IPS-18c (cell line): ENCODE measurements around the gene SNAI1.
A peak's percentile ranks its signal among the peaks of the same experiment; 100 is the strongest.
"Not testable (repeated sequence)": the region's sequence is repeated elsewhere in the genome, so short reads cannot be mapped to it uniquely, and the experiment has no call there.

ENCODE experiments used
- H3K4me3 ChIP-seq: 2 replicates; pipeline ENCODE4 v1.7.0; 2013; ENCODE audit warnings: low read depth, mild to moderate bottlenecking, low read length, moderate library complexity; ENCODE audit not compliant: insufficient read depth
- H3K9me3 ChIP-seq: one replicate; pipeline ENCODE4 v1.6.1; 2013; ENCODE audit warnings: mild to moderate bottlenecking, low read length, moderate library complexity; ENCODE audit not compliant: control insufficient read depth, insufficient read depth

Gene SNAI1

GRCh38 chr20:49982346-49983122 is at the start of gene SNAI1:
TSS of gene SNAI1 (plus strand) at chr20:49982980. CDS start at chr20:49983060, 80 bp downstream.
- peaks cover 4% of the 10 kb centered on the region for H3K9me3 ChIP-seq
- H3K4me3 ChIP-seq: peak within 1 kb of the TSS; percentile 77

DNA sequence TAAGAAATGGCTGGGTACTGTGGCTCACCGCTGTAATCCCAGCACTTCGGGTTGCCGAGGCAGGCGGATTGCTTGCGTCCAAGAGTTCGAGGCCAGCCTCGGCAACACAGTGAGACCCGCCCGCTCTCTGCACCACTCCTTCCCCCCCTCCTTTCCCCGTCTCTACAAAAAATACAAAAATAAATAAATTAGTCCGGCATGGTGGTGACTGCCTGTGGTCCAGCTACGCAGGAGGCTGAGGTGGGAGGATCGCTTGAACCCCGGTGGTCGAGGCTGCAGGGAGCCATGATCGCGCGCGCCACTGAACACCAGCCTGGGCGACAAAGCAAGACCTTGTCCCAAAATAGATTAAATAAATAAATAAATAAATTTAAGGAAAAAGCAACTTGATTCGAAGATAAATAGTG is 47.0 kb upstream of the SNAI1 start:
- no peaks in the 10 kb centered on the region for H3K9me3 ChIP-seq

DNA sequence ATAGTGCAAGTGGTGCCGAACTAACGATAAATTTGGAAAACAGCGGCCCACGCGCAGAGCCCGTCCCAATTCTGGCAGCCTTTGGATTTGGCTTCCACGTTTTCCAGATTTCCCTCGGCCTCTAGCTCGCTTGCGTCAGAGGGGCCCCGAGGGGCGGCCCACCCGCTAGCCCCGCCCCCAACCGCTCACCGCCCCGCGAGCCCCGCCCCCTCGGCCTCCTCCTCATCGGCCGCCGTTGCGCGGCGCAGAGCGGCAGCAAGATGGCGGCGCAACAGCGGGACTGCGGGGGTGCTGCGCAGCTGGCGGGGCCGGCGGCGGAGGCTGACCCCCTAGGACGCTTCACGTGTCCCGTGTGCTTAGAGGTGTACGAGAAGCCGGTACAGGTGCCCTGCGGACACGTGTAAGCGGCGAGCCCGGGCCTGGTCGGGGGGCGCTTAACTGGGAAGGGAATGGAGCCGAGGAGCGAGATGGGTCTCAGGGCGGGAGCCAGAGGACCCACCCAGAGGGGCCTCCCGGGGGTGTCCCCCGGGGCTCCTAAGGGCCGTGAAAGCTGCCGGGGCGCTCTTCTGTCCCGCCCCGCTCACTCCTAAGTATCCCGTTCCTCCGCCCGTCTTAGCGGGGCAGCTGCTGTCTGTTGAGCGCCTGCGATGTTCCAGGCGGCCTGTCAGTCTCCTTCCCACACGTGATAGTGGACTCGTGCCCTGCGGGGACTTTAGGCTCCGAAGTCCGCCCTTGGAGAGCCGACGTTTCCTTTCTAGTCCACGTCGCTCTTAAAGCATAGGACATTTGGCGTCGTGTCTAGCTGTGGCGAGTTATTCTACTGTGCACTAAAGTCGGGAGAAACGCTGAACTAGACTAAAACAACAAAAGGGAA is 46.4 kb upstream of the SNAI1 start, which contains the start of gene RNF114:
Gene RNF114 (plus strand): TSS at position 245 of the 874 bp plus-strand sequence. CDS start 16 bp downstream, at position 261.
- Histone ChIP-seq H3K4me3 (peak within 1 kb of the TSS; percentile 93), H3K9me3 (no peaks in the 10 kb centered on the region)

More for the DNA sequence above, 47.0 kb upstream of the SNAI1 start:
- H3K4me3 ChIP-seq: peak overlapping the region; percentile 28; the same call in 1 of the 2 replicates

- H3K4me3 ChIP-seq: peak overlapping the region; percentile 93
- H3K9me3 ChIP-seq: no peaks in the 10 kb centered on the region
Observed at GRCh38 chr20:49937027-49937929, 45.5 kb upstream of the SNAI1 start.

- Histone ChIP-seq H3K9me3 (no peaks in the 10 kb centered on the region), H3K4me3 (no peak overlapping the region)
Observed at GRCh38 chr20:49938173-49939163, 44.3 kb upstream of the SNAI1 start.

DNA sequence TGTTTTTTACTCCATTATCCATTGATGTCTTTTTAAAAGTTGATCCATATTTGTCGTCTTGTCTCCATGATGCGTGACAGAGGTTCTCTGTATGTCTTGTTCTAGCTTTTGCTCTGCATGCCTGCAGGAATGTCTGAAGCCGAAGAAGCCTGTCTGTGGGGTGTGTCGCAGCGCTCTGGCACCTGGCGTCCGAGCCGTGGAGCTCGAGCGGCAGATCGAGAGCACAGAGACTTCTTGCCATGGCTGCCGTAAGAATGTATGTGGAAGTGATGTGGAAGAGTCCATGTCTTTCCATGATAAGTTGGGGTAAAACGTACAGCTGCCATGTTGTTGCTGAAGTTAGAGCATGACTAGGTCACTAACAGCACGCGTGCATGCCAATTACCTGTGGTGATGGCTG is 41.3 kb upstream of the SNAI1 start:
- no peaks in the 10 kb centered on the region for H3K9me3 ChIP-seq
- no peak overlapping the region for H3K4me3 ChIP-seq

- Histone ChIP-seq H3K4me3 (no peak overlapping the region), H3K9me3 (no peaks in the 10 kb centered on the region)
Observed at GRCh38 chr20:49942303-49942702, 40.5 kb upstream of the SNAI1 start.

DNA sequence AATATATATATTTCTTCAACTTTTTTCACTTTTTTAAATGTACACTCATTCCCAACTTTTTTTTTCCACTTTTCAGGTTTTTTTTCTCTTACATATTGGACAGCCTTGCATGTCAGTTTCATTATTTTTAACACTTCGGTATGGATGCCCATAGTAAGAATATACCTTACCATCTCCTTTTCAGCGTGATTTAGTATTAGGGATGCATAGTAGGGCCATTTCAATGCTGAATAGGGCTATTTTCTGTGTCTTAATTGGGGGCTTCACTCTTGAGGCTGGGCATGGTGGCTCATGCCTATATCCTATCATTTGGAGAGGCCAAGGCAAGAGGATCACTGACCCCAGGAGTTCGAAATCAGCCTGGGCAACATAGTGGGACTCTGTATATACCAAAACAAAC is 39.8 kb upstream of the SNAI1 start:
- Histone ChIP-seq H3K9me3 (no peaks in the 10 kb centered on the region), H3K4me3 (no peak overlapping the region)

GRCh38 chr20:49945306-49945700 is 37.5 kb upstream of the SNAI1 start:
- H3K4me3 ChIP-seq: no peak overlapping the region
- no peaks in the 10 kb centered on the region for H3K9me3 ChIP-seq

GRCh38 chr20:49945701-49946477 is 36.9 kb upstream of the SNAI1 start:
- no peak overlapping the region for H3K4me3 ChIP-seq
- H3K9me3 ChIP-seq: no peaks in the 10 kb centered on the region

GRCh38 chr20:49948178-49948577 is 34.6 kb upstream of the SNAI1 start:
- H3K4me3 ChIP-seq: no peak overlapping the region
- no peaks in the 10 kb centered on the region for H3K9me3 ChIP-seq

DNA sequence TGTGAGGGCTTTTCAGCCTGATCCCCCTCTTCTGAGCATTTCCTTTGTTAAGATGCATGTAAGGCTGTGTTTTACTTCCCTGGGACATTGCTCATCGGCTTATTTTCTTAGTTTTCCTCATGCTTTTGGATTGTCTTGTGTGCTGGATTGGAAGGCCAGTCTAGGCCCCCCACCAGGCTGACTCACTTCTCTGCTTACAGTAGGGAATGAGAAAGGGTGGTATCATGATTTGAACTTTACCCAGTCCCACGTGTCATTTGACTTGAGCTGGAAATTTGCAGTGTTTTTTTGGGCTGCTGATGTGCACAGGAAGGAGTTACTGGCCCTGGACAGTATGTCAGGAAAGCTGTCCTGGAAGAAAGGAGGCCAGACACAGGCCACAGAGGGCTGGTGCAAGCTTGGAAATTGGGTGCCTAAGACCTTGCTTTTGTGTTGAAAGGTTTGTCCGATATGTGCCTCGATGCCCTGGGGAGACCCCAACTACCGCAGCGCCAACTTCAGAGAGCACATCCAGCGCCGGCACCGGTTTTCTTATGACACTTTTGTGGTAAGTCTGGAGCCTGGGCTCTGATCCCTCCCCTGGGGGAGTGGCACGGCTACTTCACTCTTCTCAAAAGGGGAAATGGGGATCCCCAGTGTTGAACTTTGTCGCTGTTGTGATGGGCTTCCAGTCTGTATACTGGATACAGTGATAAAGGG is 33.8 kb upstream of the SNAI1 start:
- Histone ChIP-seq H3K9me3 (peaks cover 3% of the 10 kb centered on the region), H3K4me3 (no peak overlapping the region)

- Histone ChIP-seq H3K4me3 (no peak overlapping the region), H3K9me3 (peaks cover 3% of the 10 kb centered on the region)
Observed at GRCh38 chr20:49951151-49951550, 31.6 kb upstream of the SNAI1 start.

- Histone ChIP-seq H3K4me3 (no peak overlapping the region), H3K9me3 (peaks cover 3% of the 10 kb centered on the region)
Observed at GRCh38 chr20:49955167-49955566, 27.6 kb upstream of the SNAI1 start.

GRCh38 chr20:49955830-49956396 is 26.9 kb upstream of the SNAI1 start:
- not testable (repeated sequence) for H3K9me3 ChIP-seq

More at GRCh38 chr20:49955830-49956396, 26.9 kb upstream of the SNAI1 start:
- not testable (repeated sequence) for H3K4me3 ChIP-seq
